Measurements from ENCODE around the gene CTNNA1. TPM values are rescaled to one million over a fixed set of nuclear protein-coding genes. Genes with fewer than 3 reads are reported as not detected.

Gene CTNNA1
- total RNA-seq, 6 experiments from 2014 or later = 101 to 192 (median 123) TPM

DNA sequence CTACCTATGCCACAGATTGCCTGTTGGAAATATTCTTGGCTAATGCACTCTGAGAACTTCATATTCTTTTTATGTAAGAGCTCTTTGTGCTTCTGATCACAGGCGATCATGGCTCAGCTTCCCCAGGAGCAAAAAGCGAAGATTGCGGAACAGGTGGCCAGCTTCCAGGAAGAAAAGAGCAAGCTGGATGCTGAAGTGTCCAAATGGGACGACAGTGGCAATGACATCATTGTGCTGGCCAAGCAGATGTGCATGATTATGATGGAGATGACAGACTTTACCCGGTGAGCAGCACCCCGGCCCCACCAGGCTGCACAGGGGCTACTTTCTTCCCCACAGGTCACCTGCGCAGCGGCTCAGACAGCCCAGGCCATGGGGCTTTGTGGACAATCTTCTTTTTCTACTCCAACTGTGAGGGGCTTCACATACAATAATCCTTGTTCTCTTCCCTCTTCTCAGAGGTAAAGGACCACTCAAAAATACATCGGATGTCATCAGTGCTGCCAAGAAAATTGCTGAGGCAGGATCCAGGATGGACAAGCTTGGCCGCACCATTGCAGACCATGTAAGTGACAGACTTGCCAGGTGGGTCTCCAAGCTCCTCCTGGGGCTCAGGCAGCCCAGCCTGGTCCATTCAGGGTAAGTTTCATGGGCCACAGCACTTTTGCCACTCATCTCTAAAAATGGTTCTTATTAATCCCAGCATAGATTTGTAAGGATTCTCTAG is 177.3 kb downstream of the CTNNA1 start:
- Histone ChIP-seq H3K27ac (no peak overlapping the region), H3K9me3 (no peaks in the 10 kb centered on the region), H3K27me3 (no peaks in the 10 kb centered on the region), H3K36me3 (peaks cover 7 to 62% (median 33%) of the 10 kb centered on the region in 4 donors), H3K4me1 (peaks cover 0 to 11% (median 3%) of the 10 kb centered on the region in 4 donors), H3K4me3 (no peak overlapping the region)
- no peak for TF ChIP-seq POLR2A (IDR thresholded peaks at IDR 0.05)
- TF ChIP-seq, protein P1, sequence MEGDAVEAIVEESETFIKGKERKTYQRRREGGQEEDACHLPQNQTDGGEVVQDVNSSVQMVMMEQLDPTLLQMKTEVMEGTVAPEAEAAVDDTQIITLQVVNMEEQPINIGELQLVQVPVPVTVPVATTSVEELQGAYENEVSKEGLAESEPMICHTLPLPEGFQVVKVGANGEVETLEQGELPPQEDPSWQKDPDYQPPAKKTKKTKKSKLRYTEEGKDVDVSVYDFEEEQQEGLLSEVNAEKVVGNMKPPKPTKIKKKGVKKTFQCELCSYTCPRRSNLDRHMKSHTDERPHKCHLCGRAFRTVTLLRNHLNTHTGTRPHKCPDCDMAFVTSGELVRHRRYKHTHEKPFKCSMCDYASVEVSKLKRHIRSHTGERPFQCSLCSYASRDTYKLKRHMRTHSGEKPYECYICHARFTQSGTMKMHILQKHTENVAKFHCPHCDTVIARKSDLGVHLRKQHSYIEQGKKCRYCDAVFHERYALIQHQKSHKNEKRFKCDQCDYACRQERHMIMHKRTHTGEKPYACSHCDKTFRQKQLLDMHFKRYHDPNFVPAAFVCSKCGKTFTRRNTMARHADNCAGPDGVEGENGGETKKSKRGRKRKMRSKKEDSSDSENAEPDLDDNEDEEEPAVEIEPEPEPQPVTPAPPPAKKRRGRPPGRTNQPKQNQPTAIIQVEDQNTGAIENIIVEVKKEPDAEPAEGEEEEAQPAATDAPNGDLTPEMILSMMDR (IDR thresholded peaks at IDR 0.05) = no peak
- intact Hi-C loops (cut with DNase I) = no loop called here
- WGBS (ENCODE audit: insufficient coverage, low coverage, low lambda C conversion rate, missing lambda C conversion rate) = 53% methylated on average over 5 of the region's 10 CpGs
- ATAC-seq (no peak), DNase-seq (no peak)

DNA sequence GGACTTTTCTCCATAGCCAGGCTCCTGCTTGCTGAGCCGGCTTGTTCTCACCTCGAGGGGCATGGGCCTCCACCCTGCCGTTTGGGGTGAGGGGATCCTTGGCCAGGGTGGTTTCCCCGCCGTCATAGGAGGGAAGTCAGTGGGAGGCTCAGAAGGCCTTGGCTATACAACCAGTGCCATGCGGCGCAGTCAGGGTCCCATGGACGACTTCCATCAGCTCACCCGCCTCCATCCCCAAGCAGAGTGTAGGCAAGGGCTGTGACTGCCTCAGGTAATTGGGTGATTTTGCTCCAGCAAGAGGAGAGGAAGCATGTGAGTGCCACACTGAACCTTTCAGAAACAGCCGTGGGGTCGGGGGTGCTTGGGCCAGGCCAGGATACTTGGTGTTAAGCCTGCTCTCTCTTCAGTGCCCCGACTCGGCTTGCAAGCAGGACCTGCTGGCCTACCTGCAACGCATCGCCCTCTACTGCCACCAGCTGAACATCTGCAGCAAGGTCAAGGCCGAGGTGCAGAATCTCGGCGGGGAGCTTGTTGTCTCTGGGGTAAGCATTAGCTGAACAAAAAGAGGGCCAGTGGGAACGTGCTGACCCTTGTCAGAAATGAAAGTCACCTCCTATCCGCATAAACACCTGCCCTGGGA is 179.1 kb downstream of the CTNNA1 start:
- no peaks in the 10 kb centered on the region for H3K27me3 ChIP-seq
- DNase-seq (no peak), ATAC-seq (no peak)
- H3K27ac ChIP-seq = no peak overlapping the region
- intact Hi-C loops (cut with DNase I) = no loop called here
- TF ChIP-seq POLR2A (IDR thresholded peaks at IDR 0.05) = no peak
- TF ChIP-seq, protein P1 (IDR thresholded peaks at IDR 0.05) = no peak
- H3K4me1 ChIP-seq = peaks cover 0 to 11% (median 3%) of the 10 kb centered on the region in 4 donors
- 54% methylated on average over 2 of the region's 20 CpGs for WGBS (ENCODE audit: insufficient coverage, low coverage, low lambda C conversion rate, missing lambda C conversion rate)
- no peak overlapping the region for H3K4me3 ChIP-seq
- H3K36me3 ChIP-seq = peaks cover 6 to 55% (median 26%) of the 10 kb centered on the region in 4 donors
- H3K9me3 ChIP-seq = no peaks in the 10 kb centered on the region

DNA sequence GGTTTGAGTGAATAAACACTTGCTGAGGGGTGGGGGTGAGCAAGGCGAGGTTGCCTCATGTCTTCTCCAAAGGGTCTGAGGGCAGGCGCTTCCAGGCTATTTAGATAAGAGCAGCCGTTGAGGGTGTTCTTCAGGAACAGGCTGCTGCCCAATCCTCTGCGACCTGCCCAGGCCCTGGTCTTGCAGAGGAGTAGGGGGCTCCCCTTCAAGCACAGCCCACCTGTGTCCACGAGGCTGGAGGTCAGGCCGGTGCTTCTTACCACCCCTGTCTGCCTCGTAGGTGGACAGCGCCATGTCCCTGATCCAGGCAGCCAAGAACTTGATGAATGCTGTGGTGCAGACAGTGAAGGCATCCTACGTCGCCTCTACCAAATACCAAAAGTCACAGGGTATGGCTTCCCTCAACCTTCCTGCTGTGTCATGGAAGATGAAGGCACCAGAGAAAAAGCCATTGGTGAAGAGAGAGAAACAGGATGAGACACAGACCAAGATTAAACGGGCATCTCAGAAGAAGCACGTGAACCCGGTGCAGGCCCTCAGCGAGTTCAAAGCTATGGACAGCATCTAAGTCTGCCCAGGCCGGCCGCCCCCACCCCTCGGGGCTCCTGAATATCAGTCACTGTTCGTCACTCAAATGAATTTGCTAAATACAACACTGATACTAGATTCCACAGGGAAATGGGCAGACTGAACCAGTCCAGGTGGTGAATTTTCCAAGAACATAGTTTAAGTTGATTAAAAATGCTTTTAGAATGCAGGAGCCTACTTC is 180.5 kb downstream of the CTNNA1 start:
- Histone ChIP-seq H3K36me3 (peaks cover 6 to 55% (median 26%) of the 10 kb centered on the region in 4 donors), H3K4me3 (no peak overlapping the region), H3K27ac (no peak overlapping the region), H3K4me1 (peaks cover 0 to 3% (median under 1%) of the 10 kb centered on the region in 4 donors), H3K9me3 (no peaks in the 10 kb centered on the region), H3K27me3 (no peaks in the 10 kb centered on the region)
- 84% methylated on average over 6 of the region's 18 CpGs for WGBS (ENCODE audit: insufficient coverage, low coverage, low lambda C conversion rate, missing lambda C conversion rate)
- ATAC-seq = no peak
- TF ChIP-seq, protein P1 (IDR thresholded peaks at IDR 0.05) = no peak
- no peak for TF ChIP-seq POLR2A (IDR thresholded peaks at IDR 0.05)
- intact Hi-C loops (cut with DNase I) = no loop called here
- no peak for DNase-seq

DNA sequence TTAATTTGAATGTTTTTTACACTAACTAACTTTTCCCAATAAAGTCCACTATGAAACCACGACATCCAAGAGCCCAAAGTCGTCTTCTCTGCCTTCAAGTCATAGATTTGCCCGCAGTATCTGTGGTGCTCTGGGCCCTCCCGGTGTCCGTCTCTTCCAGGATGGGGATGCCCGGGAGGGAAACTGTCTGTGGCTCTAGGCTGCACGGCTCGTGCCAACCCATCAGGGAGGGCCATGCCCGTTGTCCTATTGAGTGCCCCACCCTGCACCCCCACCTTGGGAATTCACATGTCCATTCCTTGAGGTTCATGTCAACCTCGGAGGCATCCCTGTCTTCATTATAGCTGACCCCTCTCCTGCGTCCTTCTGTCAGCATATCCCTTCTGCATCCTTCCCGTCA is 181.7 kb downstream of the CTNNA1 start:
- Histone ChIP-seq H3K4me1 (peaks cover 0 to 3% (median 0%) of the 10 kb centered on the region in 4 donors), H3K9me3 (no peaks in the 10 kb centered on the region), H3K27ac (no peak overlapping the region), H3K27me3 (no peaks in the 10 kb centered on the region), H3K36me3 (peaks cover 6 to 45% (median 21%) of the 10 kb centered on the region in 4 donors), H3K4me3 (no peak overlapping the region)
- ATAC-seq (no peak), DNase-seq (no peak)
- intact Hi-C loops (cut with DNase I) = no loop called here
- 92% methylated on average over 10 of the region's 12 CpGs for WGBS (ENCODE audit: insufficient coverage, low coverage, low lambda C conversion rate, missing lambda C conversion rate)
- TF ChIP-seq POLR2A (IDR thresholded peaks at IDR 0.05) = no peak
- TF ChIP-seq, protein P1 (IDR thresholded peaks at IDR 0.05) = no peak

All from right lobe of liver (tissue), 6 donors.